Effector CD8-positive, alpha-beta T cell (primary cell): Measurements from ENCODE around the gene RPS15A.
"Not testable (repeated sequence)": the region's sequence is repeated elsewhere in the genome, so short reads cannot be mapped to it uniquely, and the experiment has no call there.

Source experiments
- DNase-seq: peaks from one replicate; lab custom pipeline; 2025; lab: John Stamatoyannopoulos, UW

Gene RPS15A

DNA sequence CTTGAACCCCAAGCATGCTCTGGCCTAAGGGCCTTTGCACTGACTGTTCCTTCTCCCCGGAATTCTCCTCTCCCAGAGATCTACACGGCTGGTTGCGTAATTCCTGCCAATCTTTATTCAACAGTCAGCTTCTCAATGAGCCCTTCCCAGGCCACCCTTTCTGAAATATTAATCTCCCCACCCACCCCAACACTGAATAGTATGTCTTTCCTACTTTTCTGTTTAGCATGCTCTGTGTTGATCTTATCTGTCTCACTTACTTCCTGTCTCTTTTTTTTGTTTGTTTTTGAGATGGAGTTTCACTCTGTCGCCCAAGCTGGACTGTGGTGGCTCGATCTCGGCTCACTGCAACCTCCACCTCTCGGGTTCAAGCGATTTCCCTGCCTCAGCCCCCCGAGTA, 33.5 kb downstream of the RPS15A start:
- not testable (repeated sequence) for DNase-seq

DNA sequence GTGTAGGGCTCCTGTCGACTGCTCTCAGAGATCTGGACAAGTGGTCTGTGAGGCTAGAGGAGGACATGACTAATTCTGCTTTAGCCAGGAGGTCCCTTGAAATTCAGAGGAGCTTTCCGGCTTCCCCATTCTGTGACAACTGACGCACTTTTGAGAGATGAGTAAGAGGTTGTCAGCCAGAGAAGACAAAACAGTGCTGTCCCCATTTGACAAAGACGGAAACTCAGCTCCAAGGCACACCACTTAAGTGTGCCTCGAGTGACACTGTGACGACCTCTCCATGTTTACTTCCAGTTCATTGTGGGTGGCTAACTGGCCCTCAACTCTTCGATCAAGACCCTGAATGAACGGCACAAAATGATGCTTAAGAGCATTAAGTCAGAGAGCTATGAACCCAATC, 47.3 kb downstream of the RPS15A start:
- DNase-seq: not testable (repeated sequence)

DNA sequence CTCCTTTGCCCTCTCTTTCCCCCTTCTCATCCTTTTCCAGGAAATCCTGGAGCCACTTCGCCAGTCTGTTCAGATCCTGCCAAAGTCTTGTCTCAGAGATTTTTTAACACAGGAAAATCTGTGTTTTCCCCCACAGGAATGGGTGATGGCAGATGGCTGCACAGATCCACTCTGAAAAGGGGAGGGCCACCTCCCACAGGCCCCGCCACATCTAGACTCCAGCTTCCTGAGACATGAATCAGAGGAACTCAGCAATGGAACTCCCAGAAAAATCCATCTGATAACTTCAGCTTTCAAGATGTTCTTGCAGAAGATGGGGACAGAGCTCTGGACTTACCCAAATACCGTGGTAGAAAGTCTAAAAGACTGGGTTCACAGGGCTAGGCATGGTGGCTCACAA, 50.1 kb downstream of the RPS15A start:
- not testable (repeated sequence) for DNase-seq

DNA sequence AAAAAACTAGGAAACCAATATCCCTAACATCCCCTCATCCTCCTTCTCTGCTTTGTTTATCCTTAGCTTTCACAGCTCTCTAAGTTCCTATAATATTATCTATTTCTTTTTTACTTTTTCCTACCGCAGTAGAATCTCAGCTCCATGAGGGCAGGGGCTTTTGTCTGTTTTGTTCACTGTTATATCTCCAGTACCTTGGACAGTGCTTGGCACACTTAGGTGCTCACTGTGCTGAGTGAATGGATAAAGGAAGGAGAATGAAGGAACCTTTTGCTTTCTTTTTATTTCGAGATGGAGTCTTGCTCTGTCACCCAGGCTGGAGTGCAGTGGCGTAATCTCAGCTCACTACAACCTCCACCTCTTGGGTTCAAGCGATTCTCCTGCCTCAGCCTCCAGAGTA, 51.4 kb downstream of the RPS15A start:
- DNase-seq: not testable (repeated sequence)

DNA sequence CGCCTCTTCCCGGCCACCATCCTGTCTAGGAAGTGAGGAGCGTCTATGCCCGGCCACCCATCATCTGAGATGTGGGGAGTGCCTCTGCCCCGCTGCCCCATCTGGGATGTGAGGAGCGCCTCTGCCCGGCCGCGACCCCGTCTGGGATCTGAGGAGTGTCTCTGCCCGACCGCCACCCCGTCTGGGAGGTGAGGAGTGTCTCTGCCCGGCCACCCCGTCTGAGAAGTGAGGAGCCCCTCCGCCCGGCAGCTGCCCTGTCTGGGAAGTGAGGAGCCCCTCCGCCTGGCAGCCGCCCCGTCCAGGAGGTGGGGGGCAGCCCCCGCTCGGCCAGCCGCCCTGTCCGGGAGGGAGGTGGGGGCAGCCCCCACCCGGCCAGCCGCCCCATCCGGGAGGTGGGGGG, 55.9 kb downstream of the RPS15A start:
- DNase-seq: not testable (repeated sequence)
